ENCODE data around the gene SVIL.
A peak's percentile ranks its signal among the peaks of the same experiment; 100 is the strongest.

- TF ChIP-seq CTCF (IDR thresholded peaks at IDR 0.05) (no peak), POLR2A (IDR thresholded peaks at IDR 0.05; ENCODE audit: low read depth) (no peak), POLR2AphosphoS5 (IDR thresholded peaks at IDR 0.05) (peak in 1 of 2 donors; percentile 28)
Observed at GRCh38 chr10:29479081-29479925, 155.5 kb downstream of the SVIL start.

All from esophagus muscularis mucosa (tissue), 3 donors.